ENCODE results near the gene JMJD4.

- TF ChIP-seq EZH2phosphoT487 (IDR thresholded peaks at IDR 0.05; ENCODE audit: low read depth) (no peak), CTCF (IDR thresholded peaks at IDR 0.05; ENCODE audit: low read depth, low read length) (no peak)
Observed at GRCh38 chr1:227780101-227781044, 45.3 kb upstream of the JMJD4 start.

All from OCI-LY3 (cell line).